Activated CD4-positive, alpha-beta T cell treated with anti-CD3 and anti-CD28 coated beads, Interleukin-2, amount 10 ng/mL, durations not matched to agents 24 days and 14 days (primary cell): ENCODE measurements around the gene PPIB. TPM values are rescaled to one million over a fixed set of nuclear protein-coding genes. Genes with fewer than 3 reads are reported as not detected.

Source experiments
- DNase-seq: peaks from one replicate; pipeline ENCODE4 v3.0.0; 2022
- H3K27ac Mint-ChIP-seq: one replicate; pipeline ENCODE4 v1.8.0; 2022; ENCODE audit warnings: mild to moderate bottlenecking, mixed read lengths
- H3K27me3 Mint-ChIP-seq: one replicate; pipeline ENCODE4 v1.8.0; 2022; ENCODE audit warnings: mixed read lengths
- H3K36me3 Mint-ChIP-seq: one replicate; pipeline ENCODE4 v1.8.0; 2022; ENCODE audit warnings: low read depth, mild to moderate bottlenecking, mixed read lengths
- H3K4me1 Mint-ChIP-seq: one replicate; pipeline ENCODE4 v1.8.0; 2021; ENCODE audit warnings: mixed read lengths
- H3K4me3 Mint-ChIP-seq: one replicate; pipeline ENCODE4 v1.8.0; 2022; ENCODE audit warnings: mild to moderate bottlenecking, moderate library complexity, mixed read lengths
- H3K9me3 Mint-ChIP-seq: one replicate; pipeline ENCODE4 v1.8.0; 2021; ENCODE audit warnings: mixed read lengths
- intact Hi-C: fragments of 100-400 bp; cut with micrococcal nuclease; formaldehyde crosslinking; loops from one replicate; pipeline ENCODE4 v1.15.1; 2023
- total RNA-seq: library from RNA; stranded (reverse); gene quantifications from 2 replicates; pipeline ENCODE4 v1.2.3, GENCODE V29; 2022

PPIB gene
- 384 and 397 TPM in 2 replicates for total RNA-seq

- Mint-ChIP-seq H3K27me3 (no peaks in the 10 kb centered on the region), H3K27ac (peak within 1 kb of the TSS; percentile 95), H3K36me3 (peaks cover 29% of the 10 kb centered on the region), H3K4me1 (peaks cover 48% of the 10 kb centered on the region), H3K9me3 (no peaks in the 10 kb centered on the region), H3K4me3 (peak within 1 kb of the TSS; percentile 97)
- DNase-seq: peak; percentile 99
- intact Hi-C loops: loop anchor here (1.0 kb wide), 5 partner anchors 10 to 224 kb away; partner anchors contain the start of genes CSNK1G1, PCLAF and TRIP4
Measured at GRCh38 chr15:64162869-64163658, at the start of gene PPIB. Gene PPIB, minus strand, starts transcription at chr15:64163022. Its CDS starts 36 bp downstream, at chr15:64162986.

- Mint-ChIP-seq H3K9me3 (no peaks in the 10 kb centered on the region), H3K36me3 (peaks cover 19% of the 10 kb centered on the region), H3K4me3 (no peak overlapping the region), H3K4me1 (no peaks in the 10 kb centered on the region), H3K27me3 (no peaks in the 10 kb centered on the region), H3K27ac (no peak overlapping the region)
- no peak for DNase-seq
- intact Hi-C loops: no loop called here
Measured at GRCh38 chr15:64211696-64212095, 48.9 kb upstream of the PPIB start.

DNA sequence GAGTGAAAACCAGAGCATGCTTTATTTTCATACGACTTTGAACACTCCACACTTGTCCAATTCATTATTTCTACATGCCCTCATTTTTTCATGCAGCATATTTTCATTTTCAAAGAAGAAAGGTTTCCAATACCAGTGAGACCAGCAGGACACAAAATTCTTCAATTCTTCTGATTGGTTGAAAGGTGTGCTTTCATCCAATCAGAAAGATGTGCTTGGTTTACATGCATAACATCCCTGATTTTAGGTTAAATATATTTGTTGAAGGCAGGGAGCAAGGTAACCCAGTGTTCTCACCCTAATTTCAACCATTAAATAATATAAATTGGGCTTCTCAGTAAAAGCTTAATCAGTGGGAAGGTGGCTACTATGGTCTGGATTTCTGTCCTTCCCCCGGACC, 47.5 kb upstream of the PPIB start:
- intact Hi-C loops: no loop called here
- Mint-ChIP-seq H3K4me1 (no peaks in the 10 kb centered on the region), H3K36me3 (peaks cover 17% of the 10 kb centered on the region), H3K9me3 (no peaks in the 10 kb centered on the region), H3K4me3 (no peak overlapping the region), H3K27ac (no peak overlapping the region), H3K27me3 (no peaks in the 10 kb centered on the region)
- no peak for DNase-seq

- peak; percentile 60 for DNase-seq
- H3K27ac Mint-ChIP-seq: no peak overlapping the region
- no peaks in the 10 kb centered on the region for H3K27me3 Mint-ChIP-seq
- H3K4me1 Mint-ChIP-seq: no peaks in the 10 kb centered on the region
- no peak overlapping the region for H3K4me3 Mint-ChIP-seq
- peaks cover 17% of the 10 kb centered on the region for H3K36me3 Mint-ChIP-seq
- intact Hi-C loops: loop anchor here (2.0 to 10.0 kb wide), 2 partner anchors 147 to 175 kb away; partner anchors contain the start of genes CSNK1G1, PCLAF and TRIP4
- H3K9me3 Mint-ChIP-seq: no peaks in the 10 kb centered on the region
Measured at GRCh38 chr15:64209680-64210334, 47.0 kb upstream of the PPIB start.

DNA sequence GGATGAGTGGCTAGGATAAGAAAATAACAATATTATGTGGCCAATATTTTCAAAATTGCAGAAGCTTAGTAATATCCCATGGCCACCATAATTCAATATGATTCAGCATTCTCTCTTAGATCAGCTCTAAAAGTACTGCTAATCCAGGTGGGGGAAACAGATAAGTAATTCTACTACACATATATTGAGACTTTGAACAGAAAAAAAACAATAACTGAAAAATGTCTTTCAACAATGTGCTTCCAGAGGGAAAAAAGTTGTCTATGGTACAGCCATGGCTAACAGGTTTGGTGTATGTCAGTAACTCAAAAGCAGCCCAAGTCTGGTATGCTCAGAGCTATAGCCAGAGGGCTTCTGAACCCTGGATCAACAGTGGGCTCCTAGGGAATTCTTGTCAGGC, 42.4 kb upstream of the PPIB start:
- no peak overlapping the region for H3K27ac Mint-ChIP-seq

GRCh38 chr15:64197425-64197824, 34.6 kb upstream of the PPIB start:
- no peak overlapping the region for H3K27ac Mint-ChIP-seq
- DNase-seq: no peak
- intact Hi-C loops: no loop called here
- no peaks in the 10 kb centered on the region for H3K9me3 Mint-ChIP-seq
- no peak overlapping the region for H3K4me3 Mint-ChIP-seq
- H3K36me3 Mint-ChIP-seq: peaks cover 29% of the 10 kb centered on the region
- no peaks in the 10 kb centered on the region for H3K27me3 Mint-ChIP-seq
- H3K4me1 Mint-ChIP-seq: no peaks in the 10 kb centered on the region

More for the DNA sequence above, 42.4 kb upstream of the PPIB start:
- Mint-ChIP-seq H3K9me3 (no peaks in the 10 kb centered on the region), H3K27me3 (no peaks in the 10 kb centered on the region), H3K36me3 (peaks cover 31% of the 10 kb centered on the region), H3K4me3 (no peak overlapping the region), H3K4me1 (no peaks in the 10 kb centered on the region)
- DNase-seq: no peak
- intact Hi-C loops: loop anchor here (10.0 kb wide), 1 partner anchor 180 kb away; the partner anchor contains the start of genes PCLAF and TRIP4

GRCh38 chr15:64193971-64194370, 31.1 kb upstream of the PPIB start:
- Mint-ChIP-seq H3K27me3 (no peaks in the 10 kb centered on the region), H3K4me3 (no peak overlapping the region), H3K4me1 (peaks cover 3% of the 10 kb centered on the region), H3K9me3 (no peaks in the 10 kb centered on the region), H3K27ac (no peak overlapping the region), H3K36me3 (peaks cover 17% of the 10 kb centered on the region)
- no peak for DNase-seq
- intact Hi-C loops: no loop called here

DNA sequence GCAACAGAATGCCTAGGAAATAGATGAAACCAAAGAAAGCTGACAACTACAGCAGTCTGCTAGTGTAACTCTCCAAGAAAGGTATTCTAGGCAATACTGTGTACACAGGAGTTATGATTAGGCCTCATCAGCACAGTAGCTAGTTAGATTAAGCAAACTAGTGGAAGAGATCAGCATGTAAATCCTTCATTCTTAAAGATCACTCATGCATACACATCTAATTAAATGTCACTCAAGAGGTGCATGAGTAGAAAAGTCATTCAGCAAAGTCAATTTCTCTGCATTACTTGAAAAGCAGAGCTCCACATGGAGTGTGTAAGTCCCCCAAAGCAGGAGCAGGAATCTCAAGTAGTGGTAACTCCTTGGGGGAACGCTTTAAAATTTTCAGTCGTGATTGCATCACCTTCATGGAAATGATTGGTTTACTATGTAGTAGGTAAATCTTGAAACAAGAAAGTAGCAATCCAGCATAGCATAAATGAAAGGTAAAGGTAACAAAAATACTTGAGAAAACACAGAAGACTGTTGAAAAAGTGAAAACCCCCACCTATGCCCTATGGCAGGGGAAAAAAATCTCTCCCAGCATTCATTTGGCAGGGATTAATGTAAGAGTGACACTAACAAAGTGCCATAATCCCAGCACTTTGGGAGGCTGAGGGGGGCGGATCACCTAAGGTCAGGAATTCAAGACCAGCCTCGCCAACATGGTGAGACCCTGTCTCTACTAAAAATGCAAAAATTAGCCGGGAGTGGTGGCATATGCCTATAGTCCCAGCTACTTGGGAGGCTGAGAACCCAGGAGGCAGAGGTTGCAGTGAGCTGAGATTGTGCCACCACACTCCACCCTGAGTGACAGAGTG, 29.4 kb upstream of the PPIB start:
- Mint-ChIP-seq H3K4me3 (no peak overlapping the region), H3K27me3 (no peaks in the 10 kb centered on the region), H3K9me3 (no peaks in the 10 kb centered on the region), H3K27ac (no peak overlapping the region), H3K36me3 (peaks cover 23% of the 10 kb centered on the region), H3K4me1 (peaks cover 17% of the 10 kb centered on the region)
- DNase-seq: no peak
- intact Hi-C loops: no loop called here

DNA sequence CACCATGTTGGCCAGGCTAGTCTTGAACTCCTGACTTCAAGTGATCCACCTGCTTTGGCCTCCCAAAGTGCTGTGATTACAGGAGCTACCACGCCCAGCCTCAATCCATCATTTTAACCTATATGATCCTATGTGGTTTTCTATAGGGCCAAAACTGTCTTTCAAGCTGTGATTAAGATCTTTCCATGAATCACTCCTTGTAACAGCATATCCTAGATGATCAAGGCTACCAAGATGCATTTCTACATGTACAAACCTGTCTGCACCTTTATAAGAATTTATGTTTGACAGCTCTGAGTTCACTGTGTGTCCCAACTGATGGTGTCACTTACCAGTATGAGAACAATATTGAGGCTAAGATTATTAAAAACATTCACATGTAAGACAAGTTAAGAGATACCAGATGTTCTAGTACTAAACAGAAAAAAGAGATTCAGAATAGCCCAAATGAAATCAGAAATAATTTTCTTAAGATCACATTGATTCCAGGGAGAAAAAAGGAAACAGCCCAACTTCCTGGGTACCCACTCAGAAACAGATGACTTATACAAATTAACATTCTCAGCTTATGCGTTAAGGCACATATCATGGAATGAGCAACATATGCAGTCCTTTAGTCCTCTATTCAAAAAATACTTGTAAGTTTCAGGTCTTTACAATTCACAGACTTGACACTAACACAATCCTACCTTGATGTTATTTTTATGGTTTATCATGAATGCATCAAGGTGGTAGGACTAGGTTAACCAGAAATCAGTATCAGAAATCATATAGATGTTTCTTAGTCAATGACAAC, 24.8 kb upstream of the PPIB start:
- intact Hi-C loops: loop anchor here (1.0 to 2.0 kb wide), 2 partner anchors 24 to 59 kb away; partner anchors contain the start of gene PPIB
- Mint-ChIP-seq H3K27ac (peak overlapping the region; percentile 77), H3K4me3 (no peak overlapping the region), H3K9me3 (no peaks in the 10 kb centered on the region), H3K4me1 (peaks cover 17% of the 10 kb centered on the region), H3K36me3 (peaks cover 24% of the 10 kb centered on the region), H3K27me3 (no peaks in the 10 kb centered on the region)
- no peak for DNase-seq

DNA sequence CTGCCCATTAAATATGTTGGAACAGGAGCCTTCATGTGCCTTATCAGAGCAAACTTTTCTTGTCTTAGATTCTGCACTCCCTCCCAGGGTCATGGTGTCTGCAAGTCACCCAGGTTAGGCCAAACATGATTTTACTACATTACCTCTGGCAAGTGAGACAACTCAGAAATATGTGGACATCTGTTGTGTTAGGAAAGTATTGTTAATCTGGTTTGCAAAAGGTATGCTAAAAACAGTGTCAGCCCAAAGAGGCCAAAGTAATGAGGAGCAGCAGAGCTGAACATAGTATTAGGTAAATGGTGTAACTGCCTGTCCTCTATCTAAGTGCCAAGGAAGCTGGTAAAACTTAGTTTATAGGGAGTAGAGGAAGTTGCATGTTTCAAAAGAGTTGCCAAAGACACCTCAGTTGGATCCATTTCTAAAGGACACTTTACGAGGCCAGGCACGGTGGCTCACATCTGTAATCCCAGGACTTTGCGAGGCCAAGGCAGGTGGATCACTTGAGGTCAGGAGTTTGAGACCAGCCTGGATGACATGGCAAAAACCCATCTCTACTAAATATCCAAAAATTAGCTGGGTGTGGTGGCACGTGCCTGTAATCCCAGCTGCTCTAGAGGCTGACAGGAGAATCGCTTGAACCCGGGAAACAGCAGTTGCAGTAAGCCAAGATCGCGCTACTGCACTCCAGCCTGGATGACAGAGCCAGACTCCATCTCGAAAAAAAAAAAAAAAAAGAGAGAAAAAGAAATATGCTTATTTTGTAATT, 22.5 kb upstream of the PPIB start:
- Mint-ChIP-seq H3K27ac (no peak overlapping the region), H3K9me3 (no peaks in the 10 kb centered on the region), H3K4me1 (peaks cover 17% of the 10 kb centered on the region), H3K4me3 (no peak overlapping the region), H3K36me3 (peaks cover 24% of the 10 kb centered on the region), H3K27me3 (no peaks in the 10 kb centered on the region)
- intact Hi-C loops: no loop called here
- DNase-seq: no peak

DNA sequence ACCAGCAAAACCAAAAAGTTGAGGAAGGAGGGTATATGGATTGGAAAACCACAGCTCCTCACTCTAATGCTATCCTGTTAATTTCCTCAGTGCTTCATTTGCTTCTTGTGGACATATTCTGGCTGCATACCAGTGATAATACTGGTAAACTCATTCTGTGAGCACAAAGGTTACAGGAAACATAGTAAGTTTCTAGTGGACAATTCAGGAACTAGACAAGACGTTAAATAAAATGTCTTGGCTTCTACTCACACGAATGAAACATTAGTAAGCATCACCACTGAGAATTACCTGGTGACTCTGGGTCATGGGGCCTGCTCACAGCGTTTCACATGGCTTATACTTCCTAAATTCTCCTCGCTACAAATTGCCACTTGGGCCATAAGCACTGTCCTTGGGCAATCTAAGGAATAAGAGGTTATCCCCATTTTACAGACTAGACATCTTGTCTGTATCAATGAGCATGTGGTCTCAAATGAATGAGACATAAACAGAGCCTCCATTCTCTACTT, 20.1 kb upstream of the PPIB start:
- Mint-ChIP-seq H3K27ac (no peak overlapping the region), H3K36me3 (peaks cover 19% of the 10 kb centered on the region), H3K9me3 (no peaks in the 10 kb centered on the region), H3K27me3 (no peaks in the 10 kb centered on the region), H3K4me3 (no peak overlapping the region), H3K4me1 (peaks cover 5% of the 10 kb centered on the region)
- intact Hi-C loops: no loop called here
- no peak for DNase-seq

- H3K27ac Mint-ChIP-seq: no peak overlapping the region
- DNase-seq: no peak
- no peaks in the 10 kb centered on the region for H3K4me1 Mint-ChIP-seq
- H3K9me3 Mint-ChIP-seq: no peaks in the 10 kb centered on the region
- intact Hi-C loops: no loop called here
- H3K27me3 Mint-ChIP-seq: no peaks in the 10 kb centered on the region
- H3K4me3 Mint-ChIP-seq: no peak overlapping the region
- H3K36me3 Mint-ChIP-seq: peaks cover 18% of the 10 kb centered on the region
Measured at GRCh38 chr15:64180235-64180824, 17.5 kb upstream of the PPIB start.
